Fibroblast of skin of back (primary cell): ENCODE data around the gene MSI2.

Experiments used
- DNase-seq: peaks from one replicate; pipeline ENCODE4 v3.0.0-alpha.2; 2013

Gene MSI2

GRCh38 chr17:57676543-57676942, 420.2 kb downstream of the MSI2 start:
- DNase-seq = no peak

DNA sequence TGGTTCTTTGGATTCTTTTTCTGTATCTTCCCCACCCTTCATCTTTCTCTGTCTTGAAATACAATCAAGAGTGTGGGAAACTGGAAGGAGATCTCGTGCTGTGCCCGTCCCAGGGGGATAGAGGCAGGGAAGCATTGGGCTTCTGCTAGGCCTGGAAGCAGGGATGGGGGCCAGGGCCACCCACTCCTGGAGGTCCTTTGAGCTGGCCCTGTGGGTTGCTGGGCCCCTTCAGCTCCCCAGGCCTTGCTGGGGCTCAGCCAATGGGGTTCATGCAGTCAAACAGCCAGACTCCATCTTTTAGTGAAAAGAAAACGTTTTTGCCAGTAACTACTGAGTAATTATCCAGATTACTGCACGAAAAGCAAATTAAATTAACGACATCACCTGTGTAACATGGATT, 421.0 kb downstream of the MSI2 start:
- no peak for DNase-seq

- no peak for DNase-seq
These were observed 421.5 kb downstream of the MSI2 start for GRCh38 chr17:57677858-57678257.

DNA sequence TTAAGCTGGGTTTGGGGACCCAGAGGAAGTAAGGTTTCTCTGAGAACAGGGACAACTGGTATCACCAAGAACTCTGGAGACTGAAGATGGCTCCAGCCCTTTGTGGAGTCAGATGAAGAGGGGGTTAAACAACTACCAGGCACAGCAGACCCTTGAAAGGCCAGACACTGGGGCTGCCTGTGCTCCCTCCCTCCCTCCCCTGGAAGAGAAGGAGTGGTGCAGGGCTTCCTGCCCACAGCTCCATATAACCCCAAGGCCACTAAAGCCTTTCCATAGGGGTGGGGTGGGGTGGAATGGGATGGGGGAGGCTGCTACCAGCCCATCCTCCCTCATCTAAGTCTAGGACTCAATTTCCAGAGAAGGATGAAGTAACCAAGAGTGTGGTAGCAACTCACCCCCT, 422.1 kb downstream of the MSI2 start:
- no peak for DNase-seq

DNA sequence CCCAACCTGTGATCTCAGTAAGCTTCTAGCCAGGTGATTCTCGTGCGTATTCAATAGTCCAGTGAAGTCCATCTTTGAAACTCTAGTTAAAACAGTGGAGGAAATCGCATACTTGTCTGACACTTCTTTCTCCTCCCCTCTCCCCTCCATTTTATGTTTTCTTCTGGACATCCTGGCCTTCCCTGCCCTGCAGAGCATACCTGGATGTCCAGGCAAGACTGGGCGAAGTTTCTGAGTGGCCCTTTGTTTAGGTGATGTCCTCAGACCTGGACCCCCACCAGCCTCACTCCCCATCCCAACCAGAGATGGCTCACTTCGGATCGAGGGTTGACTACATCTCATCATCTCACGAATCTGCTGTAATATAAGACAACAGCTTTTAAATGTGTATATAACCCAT, 423.0 kb downstream of the MSI2 start:
- no peak for DNase-seq

DNA sequence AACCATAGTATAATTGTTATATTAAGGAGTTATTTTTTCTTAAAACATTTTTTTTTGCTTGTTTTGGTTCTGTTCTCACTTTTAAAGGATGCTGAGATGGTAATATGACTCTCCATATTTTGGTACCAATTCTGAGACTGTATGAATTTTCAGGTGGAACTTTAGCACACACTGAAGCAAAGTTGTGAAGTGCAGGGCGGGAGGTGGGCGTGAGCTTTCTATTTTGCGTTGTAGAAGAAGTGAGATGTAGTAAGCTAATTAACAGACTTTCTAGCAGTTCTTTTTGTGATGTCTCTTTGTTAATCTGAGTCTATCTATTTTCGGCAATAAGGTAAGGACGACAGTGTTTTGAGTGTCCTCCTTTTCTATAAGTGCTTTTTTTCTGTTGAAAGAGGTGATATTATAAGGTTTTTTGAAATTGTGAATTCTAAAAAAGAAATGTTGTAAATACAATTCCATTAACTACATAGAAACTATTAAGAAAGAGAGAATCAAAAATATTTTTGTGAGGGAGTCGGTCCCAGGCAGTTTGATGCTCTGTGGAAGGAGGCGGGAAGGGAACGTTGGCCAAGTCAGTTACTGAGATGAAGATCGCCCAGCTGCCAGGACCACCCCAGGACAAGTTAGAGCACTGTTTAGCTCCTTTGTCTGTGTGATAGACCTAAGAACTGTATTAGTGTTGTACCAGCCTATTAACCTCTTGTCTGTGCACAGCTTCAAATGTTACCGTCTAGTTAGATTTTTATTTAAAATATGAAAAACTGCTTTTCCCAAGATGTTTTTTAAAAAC, 423.8 kb downstream of the MSI2 start:
- DNase-seq = no peak

- DNase-seq = no peak
These were observed 426.4 kb downstream of the MSI2 start for GRCh38 chr17:57682701-57683100.

GRCh38 chr17:57684711-57685498, 428.6 kb downstream of the MSI2 start:
- no peak for DNase-seq

DNA sequence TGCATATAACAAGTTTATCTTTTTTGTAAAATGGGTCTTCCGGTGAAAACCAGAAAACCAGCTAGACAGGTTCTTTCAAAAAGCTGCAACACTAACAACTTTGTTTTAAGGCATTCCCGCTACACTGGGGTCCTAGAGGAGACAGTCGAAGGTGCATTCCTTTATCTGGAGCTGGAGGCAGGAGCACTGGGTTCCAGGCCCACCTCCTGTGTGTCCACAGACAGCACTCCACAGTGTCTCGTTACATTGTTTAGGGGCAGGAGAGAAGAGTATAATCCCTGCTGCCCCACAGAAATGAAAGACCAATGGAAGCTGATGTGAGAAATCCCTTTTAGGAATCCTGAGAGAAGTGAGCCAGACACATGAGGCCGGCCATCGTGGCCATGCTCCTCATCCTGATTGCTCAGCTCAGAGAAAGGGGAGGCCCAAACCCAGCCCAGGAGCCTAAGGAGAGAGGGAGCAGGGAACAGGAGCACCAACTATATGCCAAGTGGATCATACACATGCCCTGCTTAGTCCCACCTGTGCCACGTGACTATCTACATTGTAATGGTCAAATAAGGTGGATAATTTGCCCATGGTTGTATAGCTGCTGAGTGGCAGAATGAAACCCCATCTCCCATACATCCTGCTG, 429.3 kb downstream of the MSI2 start:
- no peak for DNase-seq

DNA sequence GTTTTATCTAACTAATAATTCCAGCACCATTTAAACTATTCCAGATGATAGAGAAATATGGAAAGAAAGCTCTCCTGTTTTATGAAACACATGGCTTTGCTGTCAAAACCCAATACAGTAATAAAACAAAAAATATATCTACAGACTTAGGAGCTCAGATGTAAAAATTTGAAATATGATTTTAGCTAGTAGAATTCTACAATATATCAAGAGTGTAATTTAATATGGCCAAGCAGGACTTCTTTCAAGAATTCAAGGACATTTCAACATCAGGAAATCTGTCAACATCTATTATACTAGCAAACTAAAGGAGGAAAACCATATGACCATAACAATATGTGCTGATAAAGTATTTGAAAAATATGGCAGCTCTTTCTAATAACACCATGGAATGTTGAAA, 431.3 kb downstream of the MSI2 start:
- no peak for DNase-seq

- no peak for DNase-seq
These were observed 432.9 kb downstream of the MSI2 start for GRCh38 chr17:57689254-57689653.

GRCh38 chr17:57691939-57692338, 435.6 kb downstream of the MSI2 start:
- DNase-seq = no peak

GRCh38 chr17:57692770-57693169, 436.4 kb downstream of the MSI2 start:
- no peak for DNase-seq

DNA sequence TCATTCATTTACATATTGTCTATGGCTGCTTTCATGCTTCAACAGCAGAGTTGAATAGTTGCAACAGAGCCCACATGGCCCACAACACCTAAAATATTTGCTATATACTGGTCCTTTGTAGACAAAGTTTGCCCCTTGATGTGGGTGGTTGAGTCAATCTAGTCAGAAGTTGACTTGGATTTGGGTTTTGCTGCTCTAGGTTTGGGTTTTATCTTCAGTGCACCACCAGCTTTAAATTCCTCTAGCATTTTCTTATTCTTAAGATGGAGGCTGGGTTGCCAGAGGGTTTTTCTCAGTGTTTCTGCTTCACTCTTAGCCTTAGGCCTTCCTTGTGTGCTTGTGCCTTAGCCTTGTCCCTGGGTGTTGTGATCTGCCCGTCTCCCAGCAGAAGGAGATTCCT, 437.7 kb downstream of the MSI2 start:
- DNase-seq = no peak

- DNase-seq = no peak
These were observed 439.7 kb downstream of the MSI2 start for GRCh38 chr17:57696050-57696449.

DNA sequence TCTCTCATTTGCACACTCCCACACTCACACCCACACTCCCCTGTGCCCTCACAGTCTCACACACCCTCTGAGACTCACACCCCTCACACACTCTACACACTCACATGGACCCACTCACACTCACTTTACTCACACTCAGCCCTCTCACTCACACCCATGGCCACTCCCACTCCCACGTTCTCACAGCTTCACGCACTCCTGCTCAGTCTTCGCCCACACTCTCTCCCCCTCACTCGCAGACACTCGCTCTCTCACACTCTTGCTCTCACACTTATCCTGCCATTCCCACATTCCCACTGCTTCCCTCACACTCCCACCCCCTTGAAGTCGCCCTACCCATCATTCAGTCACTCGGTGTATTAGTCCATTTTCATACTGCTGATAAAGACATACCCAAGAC, 440.9 kb downstream of the MSI2 start:
- DNase-seq = no peak

GRCh38 chr17:57697891-57698711, 441.8 kb downstream of the MSI2 start:
- no peak for DNase-seq

- no peak for DNase-seq
These were observed 443.5 kb downstream of the MSI2 start for GRCh38 chr17:57699751-57700219.

DNA sequence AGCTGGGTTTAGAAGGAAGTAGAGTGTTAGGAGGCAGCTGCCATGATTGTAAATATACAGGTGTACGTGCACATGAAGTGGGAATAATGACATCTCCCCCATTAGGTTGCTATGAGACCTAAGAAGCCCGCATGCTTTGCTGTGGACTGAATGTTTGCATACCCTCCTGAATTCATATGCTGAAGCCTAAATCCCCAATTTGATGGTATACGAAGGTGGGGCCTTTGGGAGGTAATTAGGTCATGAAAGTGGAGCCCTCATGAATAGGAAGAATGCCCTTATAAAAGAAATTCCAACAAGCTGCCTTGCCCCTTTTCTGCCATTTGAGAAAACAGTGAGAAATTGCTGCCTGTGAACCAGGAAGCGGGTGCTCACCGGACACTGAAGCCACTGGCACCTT, 444.8 kb downstream of the MSI2 start:
- DNase-seq = no peak

- no peak for DNase-seq
These were observed 446.9 kb downstream of the MSI2 start for GRCh38 chr17:57703273-57703672.

GRCh38 chr17:57704448-57704847, 448.1 kb downstream of the MSI2 start:
- no peak for DNase-seq

DNA sequence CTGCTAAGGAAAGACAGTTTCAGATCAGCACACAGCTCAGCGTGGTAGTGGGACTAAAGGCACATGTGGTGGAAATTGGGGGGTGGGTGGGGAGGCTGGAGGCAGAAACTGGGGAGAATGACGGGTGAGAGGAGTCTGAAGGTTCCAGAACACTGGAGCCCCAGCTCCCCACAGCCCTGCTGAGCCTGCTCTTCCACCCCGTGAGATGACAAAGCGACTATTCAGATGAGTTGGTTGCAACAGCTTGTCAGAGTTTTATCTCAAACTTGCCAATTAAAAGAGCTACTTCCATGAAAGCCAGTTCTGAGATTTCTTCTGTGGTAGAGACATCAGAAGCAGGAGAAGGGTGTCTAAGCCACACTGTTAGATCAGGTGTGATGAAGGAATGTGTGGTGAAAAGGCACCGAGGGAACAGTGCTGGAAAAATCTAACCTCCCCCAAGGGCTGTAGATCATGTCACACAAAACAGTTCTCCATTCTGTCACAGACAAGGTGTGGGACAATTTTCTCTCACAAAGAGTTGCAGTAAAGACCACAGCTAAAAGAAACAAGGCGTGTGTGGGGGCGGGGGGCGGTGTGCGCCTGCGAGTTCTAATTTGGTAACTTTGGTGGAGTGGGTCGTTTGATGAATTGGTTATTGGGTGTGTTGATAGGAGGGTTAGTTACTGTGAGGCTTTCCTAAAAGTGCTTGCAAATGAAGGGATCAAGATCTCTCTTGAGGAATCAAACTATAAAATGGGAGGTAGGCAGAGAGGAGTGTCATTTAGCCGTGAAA, 449.8 kb downstream of the MSI2 start:
- no peak for DNase-seq
